Fibroblast of lung (primary cell): ENCODE measurements around the gene LRRC36. TPM values are rescaled to one million over a fixed set of nuclear protein-coding genes. Genes with fewer than 3 reads are reported as not detected.
"Not testable (repeated sequence)": the region's sequence is repeated elsewhere in the genome, so short reads cannot be mapped to it uniquely, and the experiment has no call there.

ENCODE experiments used
- DNase-seq, 2 donors: peaks; one replicate each; pipeline versions ENCODE4 v3.0.0 to v3.0.0-alpha.2; 2010; ENCODE audit warnings: low read depth in 2 of 2
- H2AFZ ChIP-seq: 2 replicates; pipeline ENCODE4 v1.5.1; 2012; ENCODE audit warnings: low read length, control low read depth, inconsistent platforms
- H3K27ac ChIP-seq: 2 replicates; pipeline ENCODE4 v1.5.1; 2011; ENCODE audit warnings: low read length, control low read depth; ENCODE audit not compliant: insufficient read depth
- H3K27me3 ChIP-seq: 2 replicates; pipeline ENCODE4 v1.5.1; 2011; ENCODE audit warnings: mild to moderate bottlenecking, low read length; ENCODE audit not compliant: control insufficient read depth, insufficient read depth
- H3K36me3 ChIP-seq: 2 replicates; pipeline ENCODE4 v1.5.1; 2011; ENCODE audit warnings: low read length; ENCODE audit not compliant: control insufficient read depth, insufficient read depth
- H3K4me1 ChIP-seq: 2 replicates; pipeline ENCODE4 v1.5.1; 2011; ENCODE audit warnings: low read length; ENCODE audit not compliant: control insufficient read depth, insufficient read depth; ENCODE audit errors: extremely low read depth
- H3K4me2 ChIP-seq: 2 replicates; pipeline ENCODE4 v1.5.1; 2011; ENCODE audit warnings: low read length, control low read depth; ENCODE audit not compliant: insufficient read depth; ENCODE audit errors: extremely low read depth
- H3K4me3 ChIP-seq, 4 experiments: fragments of 200-600 bp in 1 of 4; sonication (generic) in 1 of 4; replicated peaks in 1 of 4; 2 replicates each; pipeline ENCODE4 v1.5.1; 2011 to 2016; ENCODE audit warnings: low read length in 4 of 4, low read depth in 3 of 4, mild to moderate bottlenecking in 3 of 4, control low read depth in 2 of 4, inconsistent platforms in 1 of 4, mixed read lengths in 1 of 4; ENCODE audit not compliant: insufficient read depth in 1 of 4; ENCODE audit errors: control extremely low read depth in 1 of 4
- H3K79me2 ChIP-seq: 2 replicates; pipeline ENCODE4 v1.5.1; 2012; ENCODE audit warnings: mild to moderate bottlenecking, low read length, inconsistent platforms; ENCODE audit not compliant: control insufficient read depth, insufficient read depth
- H3K9ac ChIP-seq: 2 replicates; pipeline ENCODE4 v1.5.1; 2011; ENCODE audit warnings: mild to moderate bottlenecking, low read length, control low read depth; ENCODE audit not compliant: insufficient read depth
- H3K9me3 ChIP-seq: 2 replicates; pipeline ENCODE4 v1.5.1; 2012; ENCODE audit warnings: low read depth, low read length; ENCODE audit not compliant: control insufficient read depth, insufficient read depth
- H4K20me1 ChIP-seq: 2 replicates; pipeline ENCODE4 v1.5.1; 2011; ENCODE audit warnings: low read length; ENCODE audit not compliant: control insufficient read depth, insufficient read depth; ENCODE audit errors: extremely low read depth
- CTCF ChIP-seq, 2 donors: IDR thresholded peaks in 1 of 2; conservative IDR thresholded peaks in 1 of 2; 1 replicate in 1 of 2; 2 replicates in 1 of 2; pipeline ENCODE4 v1.5.1; 2011 to 2012; ENCODE audit warnings: low read length in 2 of 2, control low read depth in 1 of 2, inconsistent platforms in 1 of 2, low read depth in 1 of 2, mild to moderate bottlenecking in 1 of 2
- EZH2 ChIP-seq: IDR thresholded peaks from 2 replicates; pipeline ENCODE4 v1.5.1; 2012; ENCODE audit warnings: low read length, control low read depth, mild to moderate bottlenecking; ENCODE audit errors: missing control alignments
- polyA plus RNA-seq, 2 donors: library from polyadenylated mRNA; depleted of rRNA in 1 of 2; stranded (reverse) in 1 of 2; unstranded in 1 of 2; fragments of >200 nt; gene quantifications; 2 replicates each; pipeline ENCODE4 v1.2.1, GENCODE V29; 2011 to 2012; ENCODE audit warnings: missing spikeins in 1 of 2
- total RNA-seq: library from RNA; depleted of rRNA; stranded (reverse); fragments of >200 nt; gene quantifications from 2 replicates; pipeline ENCODE4 v1.2.1, GENCODE V29; 2014

The LRRC36 gene
- total and polyA plus RNA-seq, 2 donors (not counting 1 experiment from before 2014, with no cell fraction given) = 0.06 to 0.66 TPM

GRCh38 chr16:67357561-67357960 lies 30.9 kb downstream of the LRRC36 start:
- no peak for DNase-seq
- Histone ChIP-seq H3K27me3 (peaks cover 5% of the 10 kb centered on the region), H3K9ac (no peak overlapping the region), H3K4me2 (no peak overlapping the region), H3K4me1 (no peaks in the 10 kb centered on the region), H2AFZ (no peak overlapping the region), H3K79me2 (no peaks in the 10 kb centered on the region), H3K36me3 (no peaks in the 10 kb centered on the region), H4K20me1 (no peaks in the 10 kb centered on the region), H3K9me3 (no peaks in the 10 kb centered on the region), H3K4me3 (no peak overlapping the region), H3K27ac (no peak overlapping the region)
- TF ChIP-seq CTCF (conservative IDR thresholded peaks at IDR 0.05 in 1 of 2, IDR thresholded peaks at IDR 0.05 in 1 of 2; ENCODE audit: low read depth in 1 of 2, low read length in 2 of 2) = no peak
- TF ChIP-seq EZH2 = no peak

GRCh38 chr16:67359540-67360269 lies 33.1 kb downstream of the LRRC36 start:
- H3K4me3 ChIP-seq, H4K20me1 ChIP-seq, H3K4me2 ChIP-seq, H3K9me3 ChIP-seq, H3K27me3 ChIP-seq, DNase-seq, H3K9ac ChIP-seq, H3K27ac ChIP-seq, H3K79me2 ChIP-seq, H2AFZ ChIP-seq, H3K4me1 ChIP-seq, H3K36me3 ChIP-seq: not testable (repeated sequence)

GRCh38 chr16:67361038-67361437 lies 34.4 kb downstream of the LRRC36 start:
- no peaks in the 10 kb centered on the region for H3K79me2 ChIP-seq
- H3K4me3 ChIP-seq = no peak overlapping the region
- no peak overlapping the region for H3K4me2 ChIP-seq
- no peak overlapping the region for H2AFZ ChIP-seq
- no peak overlapping the region for H3K9ac ChIP-seq
- H3K9me3 ChIP-seq = no peaks in the 10 kb centered on the region
- DNase-seq = no peak
- no peak overlapping the region for H3K27ac ChIP-seq
- H4K20me1 ChIP-seq = no peaks in the 10 kb centered on the region
- H3K4me1 ChIP-seq = no peaks in the 10 kb centered on the region
- peaks cover 8% of the 10 kb centered on the region for H3K27me3 ChIP-seq
- no peaks in the 10 kb centered on the region for H3K36me3 ChIP-seq
- TF ChIP-seq CTCF (conservative IDR thresholded peaks at IDR 0.05 in 1 of 2, IDR thresholded peaks at IDR 0.05 in 1 of 2; ENCODE audit: low read depth in 1 of 2, low read length in 2 of 2) (no peak), EZH2 (no peak)
